HG03460 (cell line): Measurements from ENCODE around the gene MET.

Experiments
- ATAC-seq: cut with Tn5 transposase; IDR thresholded peaks from one replicate; pipeline ENCODE4 v1.9.1; 2021; ENCODE audit not compliant: unreplicated experiment

The MET gene

GRCh38 chr7:116843378-116843777 is 171.4 kb downstream of the MET start:
- ATAC-seq = no peak
